Measurements from ENCODE around the gene RNGTT.
"Not testable (repeated sequence)": the region's sequence is repeated elsewhere in the genome, so short reads cannot be mapped to it uniquely, and the experiment has no call there.

Gene RNGTT

GRCh38 chr6:88728756-88729155 is 234.7 kb downstream of the RNGTT start:
- no peak overlapping the region for H3K4me3 ChIP-seq (ENCODE audit: low read depth, low read length)
- TF ChIP-seq CTCF (conservative IDR thresholded peaks at IDR 0.05; ENCODE audit: low read depth, low read length) = no peak
- no peak for DNase-seq (ENCODE audit: low read depth)

DNA sequence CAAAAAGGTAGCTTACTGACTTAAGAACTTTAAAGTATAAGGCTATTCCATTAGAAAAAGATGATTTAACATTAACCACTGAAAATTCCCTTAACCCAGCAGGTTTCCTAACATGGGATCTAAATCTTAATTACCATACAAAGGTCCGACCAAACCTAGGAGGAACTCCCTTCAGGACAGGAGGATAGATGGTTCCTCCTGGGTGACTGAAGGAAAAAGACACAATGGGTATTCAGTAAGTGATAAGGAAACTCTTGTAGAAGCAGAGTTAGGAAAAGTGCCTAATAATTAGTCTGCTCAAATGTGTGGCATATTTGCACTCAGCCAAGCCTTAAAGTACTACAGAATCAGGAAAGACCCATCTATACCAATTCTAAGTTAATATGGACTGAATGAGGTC is 237.0 kb downstream of the RNGTT start:
- H3K4me3 ChIP-seq (ENCODE audit: low read depth, low read length); DNase-seq (ENCODE audit: low read depth): not testable (repeated sequence)

DNA sequence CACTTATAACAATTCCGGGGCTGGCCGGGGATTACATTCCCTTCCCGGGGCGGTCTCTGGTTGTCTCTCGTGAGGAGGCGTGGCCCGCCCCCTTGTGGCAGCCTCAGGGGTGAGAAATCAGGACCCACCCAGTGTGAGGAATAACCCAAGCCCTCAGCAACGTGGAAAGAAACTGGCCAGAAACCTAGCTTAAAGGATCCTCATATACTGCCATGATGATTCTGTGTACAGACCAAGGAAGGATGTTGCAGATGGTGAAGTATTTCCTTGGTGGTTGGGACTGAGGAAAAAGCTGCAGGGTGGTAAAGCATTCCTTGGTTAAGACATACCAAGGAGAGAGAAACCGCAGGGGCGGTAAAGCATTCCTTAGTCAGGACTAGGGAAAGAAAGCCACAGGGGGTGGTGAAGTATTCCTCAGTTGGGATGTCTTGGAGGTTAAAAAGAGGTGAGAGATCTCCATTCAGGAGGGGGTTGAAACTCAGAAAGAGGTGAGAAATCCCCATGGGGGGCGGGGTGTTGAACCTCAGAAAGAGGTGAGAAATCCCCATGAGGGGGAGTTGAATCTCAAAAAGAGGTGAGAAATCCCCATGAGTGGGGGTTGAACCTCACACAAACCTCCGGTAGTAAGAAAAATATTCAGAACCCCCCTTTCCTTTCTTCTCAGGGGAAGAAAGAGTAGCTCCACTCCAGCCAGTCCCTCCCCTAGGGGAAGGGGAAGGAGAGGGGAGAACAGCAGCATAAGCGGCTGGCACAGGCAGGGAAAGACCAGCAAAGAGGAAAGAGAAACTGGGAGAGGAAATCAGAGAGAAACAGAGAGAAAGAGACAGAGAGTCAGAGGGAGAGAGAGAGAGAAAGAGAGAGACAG is 238.1 kb downstream of the RNGTT start:
- DNase-seq (ENCODE audit: low read depth) = peak; percentile 95
- H3K4me3 ChIP-seq (ENCODE audit: low read depth, low read length) = no peak overlapping the region
- TF ChIP-seq CTCF (conservative IDR thresholded peaks at IDR 0.05; ENCODE audit: low read depth, low read length) = peak; percentile 59

DNA sequence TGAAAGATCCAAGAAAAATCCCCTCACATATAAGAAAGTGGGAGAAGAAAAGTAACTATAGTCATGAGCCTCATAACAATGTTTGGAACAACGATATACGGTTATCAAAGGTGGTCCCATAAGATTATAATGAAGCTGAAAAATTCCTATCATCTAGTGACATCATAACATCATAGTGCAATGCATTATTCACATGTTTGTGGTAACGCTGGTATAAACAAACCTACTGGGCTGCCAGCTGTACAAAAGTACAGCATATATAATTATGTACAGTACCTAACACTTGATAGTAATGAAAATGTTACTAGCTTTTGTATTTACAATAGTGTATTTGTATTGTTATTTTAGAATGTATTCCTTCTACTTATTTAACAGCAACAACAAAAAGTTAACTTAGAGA is 240.7 kb downstream of the RNGTT start:
- DNase-seq (ENCODE audit: low read depth) = peak; percentile 74
- no peak for TF ChIP-seq CTCF (conservative IDR thresholded peaks at IDR 0.05; ENCODE audit: low read depth, low read length)
- no peak overlapping the region for H3K4me3 ChIP-seq (ENCODE audit: low read depth, low read length)

GRCh38 chr6:88716399-88716798 is 247.0 kb downstream of the RNGTT start:
- DNase-seq (ENCODE audit: low read depth); H3K4me3 ChIP-seq (ENCODE audit: low read depth, low read length): not testable (repeated sequence)

- DNase-seq (ENCODE audit: low read depth) = no peak
- no peak overlapping the region for H3K4me3 ChIP-seq (ENCODE audit: low read depth, low read length)
- no peak for TF ChIP-seq CTCF (conservative IDR thresholded peaks at IDR 0.05; ENCODE audit: low read depth, low read length)
These were observed 251.0 kb downstream of the RNGTT start for GRCh38 chr6:88712243-88712936.

- no peak for TF ChIP-seq CTCF (conservative IDR thresholded peaks at IDR 0.05; ENCODE audit: low read depth, low read length)
- no peak overlapping the region for H3K4me3 ChIP-seq (ENCODE audit: low read depth, low read length)
- no peak for DNase-seq (ENCODE audit: low read depth)
These were observed 253.6 kb downstream of the RNGTT start for GRCh38 chr6:88709819-88710246.
